Calu3 (cell line): ENCODE data around the gene ZC3H13. TPM values are rescaled to one million over a fixed set of nuclear protein-coding genes. Genes with fewer than 3 reads are reported as not detected.

Experiments used
- Bru-seq: library from RNA; stranded (reverse); fragments of 400-500 nt; gene quantifications from one replicate; lab custom pipeline; 2021; lab: Mats Ljungman, UMichigan
- BruChase-seq, 2 experiments: library from RNA; stranded (reverse); fragments of 400-500 nt; gene quantifications; one replicate each; lab custom pipeline; 2021; lab: Mats Ljungman, UMichigan
- BruUV-seq: library from RNA; stranded (reverse); fragments of 400-500 nt; replicated peaks from 2 replicates; lab custom pipeline; 2021; lab: Mats Ljungman, UMichigan
- CTCF ChIA-PET: fragments of 300-600 bp; sonication (Branson Sonifier 250); formaldehyde crosslinking; loops from one replicate; lab custom pipeline; 2022; ENCODE audit warnings: antibody characterized with exemption; lab: Charles Lee
- DNase-seq: peaks from one replicate; pipeline ENCODE4 v3.0.0; 2022
- H3K27ac Mint-ChIP-seq: one replicate; pipeline ENCODE4 v1.8.0; 2022; ENCODE audit warnings: mixed read lengths; ENCODE audit not compliant: unreplicated experiment
- H3K27me3 Mint-ChIP-seq: one replicate; pipeline ENCODE4 v1.8.0; 2022; ENCODE audit warnings: mixed read lengths; ENCODE audit not compliant: unreplicated experiment
- H3K36me3 Mint-ChIP-seq: one replicate; pipeline ENCODE4 v1.8.0; 2022; ENCODE audit warnings: mild to moderate bottlenecking, moderate library complexity, mixed read lengths; ENCODE audit not compliant: insufficient read depth, unreplicated experiment
- H3K4me1 Mint-ChIP-seq: one replicate; pipeline ENCODE4 v1.8.0; 2022; ENCODE audit warnings: mild to moderate bottlenecking, low read depth, mixed read lengths; ENCODE audit not compliant: unreplicated experiment
- H3K4me3 Mint-ChIP-seq: one replicate; pipeline ENCODE4 v1.8.0; 2022; ENCODE audit warnings: mild to moderate bottlenecking, low read depth, moderate library complexity, mixed read lengths; ENCODE audit not compliant: unreplicated experiment
- H3K9me3 Mint-ChIP-seq: one replicate; pipeline ENCODE4 v1.8.0; 2022; ENCODE audit warnings: low read depth, mixed read lengths; ENCODE audit not compliant: unreplicated experiment
- CTCF ChIP-seq: fragments of 200-600 bp; IDR thresholded peaks from one replicate; pipeline ENCODE4 v1.8.0; 2022; ENCODE audit warnings: antibody characterized with exemption; ENCODE audit not compliant: unreplicated experiment
- intact Hi-C: fragments of 100-400 bp; cut with micrococcal nuclease; formaldehyde crosslinking; loops from one replicate; pipeline ENCODE4 v1.10.0; 2022; ENCODE audit not compliant: unreplicated experiment
- long read RNA-seq: library from polyadenylated mRNA; stranded (forward); transcript quantifications from one replicate; pipeline ENCODE4 v2.0.0, GENCODE V29; 2022
- total RNA-seq: library from RNA; stranded (reverse); gene quantifications from 2 replicates; pipeline ENCODE4 v1.2.3, GENCODE V29; 2022

The ZC3H13 gene
- total RNA-seq (28.5 and 31.7 TPM in 2 replicates), Bru-seq, nascent RNA (percentile 82 among the genes with signal in this experiment), BruChase-seq, experiment 1, labeled RNA remaining after a 6-hour chase (percentile 79 among the genes with signal in this experiment), BruChase-seq, experiment 2, labeled RNA remaining after a 2-hour chase (percentile 76 among the genes with signal in this experiment)
- long read RNA-seq, partial matches to known transcripts = 3 of 12 reads
- long read RNA-seq, other reads (novel, unspliced or antisense) = 9 of 12 reads

GRCh38 chr13:46052319-46053161 is at the start of gene ZC3H13:
TSS of gene ZC3H13 (minus strand) at chr13:46052746. CDS start at chr13:46045507, 7,239 bp downstream.
- TF ChIP-seq CTCF = peak; percentile 26
- peaks cover 16% of the 10 kb centered on the region for H3K36me3 Mint-ChIP-seq
- intact Hi-C loops = loop anchor here (5.0 kb wide), 1 partner anchor 75 kb away; no protein-coding TSS in a partner anchor
- CTCF ChIA-PET = interaction anchor here (1.0 kb wide), 1 partner anchor 74 kb away, joined by 3 read pairs; no protein-coding TSS in a partner anchor
- H3K4me3 Mint-ChIP-seq = peak within 1 kb of the TSS; percentile 82
- no peaks in the 10 kb centered on the region for H3K4me1 Mint-ChIP-seq
- no peaks in the 10 kb centered on the region for H3K9me3 Mint-ChIP-seq
- peak; percentile 86 for DNase-seq
- peak within 1 kb of the TSS; percentile 69 for H3K27ac Mint-ChIP-seq
- BruUV-seq = no TSS peak
- H3K27me3 Mint-ChIP-seq = no peaks in the 10 kb centered on the region

- CTCF ChIA-PET = interaction anchor here (0.8 kb wide), 1 partner anchor 10 kb away, joined by 3 read pairs; no protein-coding TSS in a partner anchor
- intact Hi-C loops = no loop called here
- no peak overlapping the region for H3K27ac Mint-ChIP-seq
- H3K27me3 Mint-ChIP-seq = peaks cover 8% of the 10 kb centered on the region
- TF ChIP-seq CTCF = no peak
- DNase-seq = no peak
- H3K9me3 Mint-ChIP-seq = no peaks in the 10 kb centered on the region
- H3K4me3 Mint-ChIP-seq = no peak overlapping the region
- no peaks in the 10 kb centered on the region for H3K4me1 Mint-ChIP-seq
- no peaks in the 10 kb centered on the region for H3K36me3 Mint-ChIP-seq
- no TSS peak for BruUV-seq
Measured at GRCh38 chr13:46102255-46102605, 49.7 kb upstream of the ZC3H13 start.

- Mint-ChIP-seq H3K36me3 (no peaks in the 10 kb centered on the region), H3K4me3 (no peak overlapping the region), H3K27ac (no peak overlapping the region), H3K9me3 (no peaks in the 10 kb centered on the region), H3K27me3 (peaks cover 8% of the 10 kb centered on the region), H3K4me1 (no peaks in the 10 kb centered on the region)
- no peak for DNase-seq
- intact Hi-C loops = no loop called here
- CTCF ChIA-PET = interaction anchor here (0.8 kb wide), 1 partner anchor 11 kb away, joined by 3 read pairs; no protein-coding TSS in a partner anchor
- no peak for TF ChIP-seq CTCF
- no TSS peak for BruUV-seq
Measured at GRCh38 chr13:46101484-46102254, 49.1 kb upstream of the ZC3H13 start.

- BruUV-seq = no TSS peak
- TF ChIP-seq CTCF = no peak
- no peak overlapping the region for H3K4me3 Mint-ChIP-seq
- no peaks in the 10 kb centered on the region for H3K36me3 Mint-ChIP-seq
- CTCF ChIA-PET = no interaction called here
- intact Hi-C loops = no loop called here
- peaks cover 8% of the 10 kb centered on the region for H3K27me3 Mint-ChIP-seq
- no peak overlapping the region for H3K27ac Mint-ChIP-seq
- no peaks in the 10 kb centered on the region for H3K4me1 Mint-ChIP-seq
- no peaks in the 10 kb centered on the region for H3K9me3 Mint-ChIP-seq
- no peak for DNase-seq
Measured at GRCh38 chr13:46101002-46101401, 48.5 kb upstream of the ZC3H13 start.
